Fibroblast of pulmonary artery (primary cell): Measurements from ENCODE around the gene SLC16A5.

Experiments
- DNase-seq: peaks from one replicate; pipeline ENCODE4 v3.0.0-alpha.2; 2010; ENCODE audit warnings: low read depth
- H3K4me3 ChIP-seq: replicated peaks from 2 replicates; pipeline ENCODE4 v1.5.1; 2011; ENCODE audit warnings: low read depth, mild to moderate bottlenecking, control low read depth, low read length, moderate library complexity
- TF ChIP-seq, protein P1 (sequence below): IDR thresholded peaks from 2 replicates; pipeline ENCODE4 v1.5.1; 2011; ENCODE audit warnings: mild to moderate bottlenecking, control low read depth, low read length, inconsistent platforms; ENCODE audit errors: missing control alignments

The SLC16A5 gene

GRCh38 chr17:75081611-75082540, 5.9 kb upstream of the SLC16A5 start:
- no peak for DNase-seq
- TF ChIP-seq, protein P1, sequence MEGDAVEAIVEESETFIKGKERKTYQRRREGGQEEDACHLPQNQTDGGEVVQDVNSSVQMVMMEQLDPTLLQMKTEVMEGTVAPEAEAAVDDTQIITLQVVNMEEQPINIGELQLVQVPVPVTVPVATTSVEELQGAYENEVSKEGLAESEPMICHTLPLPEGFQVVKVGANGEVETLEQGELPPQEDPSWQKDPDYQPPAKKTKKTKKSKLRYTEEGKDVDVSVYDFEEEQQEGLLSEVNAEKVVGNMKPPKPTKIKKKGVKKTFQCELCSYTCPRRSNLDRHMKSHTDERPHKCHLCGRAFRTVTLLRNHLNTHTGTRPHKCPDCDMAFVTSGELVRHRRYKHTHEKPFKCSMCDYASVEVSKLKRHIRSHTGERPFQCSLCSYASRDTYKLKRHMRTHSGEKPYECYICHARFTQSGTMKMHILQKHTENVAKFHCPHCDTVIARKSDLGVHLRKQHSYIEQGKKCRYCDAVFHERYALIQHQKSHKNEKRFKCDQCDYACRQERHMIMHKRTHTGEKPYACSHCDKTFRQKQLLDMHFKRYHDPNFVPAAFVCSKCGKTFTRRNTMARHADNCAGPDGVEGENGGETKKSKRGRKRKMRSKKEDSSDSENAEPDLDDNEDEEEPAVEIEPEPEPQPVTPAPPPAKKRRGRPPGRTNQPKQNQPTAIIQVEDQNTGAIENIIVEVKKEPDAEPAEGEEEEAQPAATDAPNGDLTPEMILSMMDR, result no peak
- no peak overlapping the region for H3K4me3 ChIP-seq

- no peak overlapping the region for H3K4me3 ChIP-seq
- DNase-seq, result no peak
- TF ChIP-seq, protein P1, result no peak
Observed at GRCh38 chr17:75082683-75083082, 5.1 kb upstream of the SLC16A5 start.

DNA sequence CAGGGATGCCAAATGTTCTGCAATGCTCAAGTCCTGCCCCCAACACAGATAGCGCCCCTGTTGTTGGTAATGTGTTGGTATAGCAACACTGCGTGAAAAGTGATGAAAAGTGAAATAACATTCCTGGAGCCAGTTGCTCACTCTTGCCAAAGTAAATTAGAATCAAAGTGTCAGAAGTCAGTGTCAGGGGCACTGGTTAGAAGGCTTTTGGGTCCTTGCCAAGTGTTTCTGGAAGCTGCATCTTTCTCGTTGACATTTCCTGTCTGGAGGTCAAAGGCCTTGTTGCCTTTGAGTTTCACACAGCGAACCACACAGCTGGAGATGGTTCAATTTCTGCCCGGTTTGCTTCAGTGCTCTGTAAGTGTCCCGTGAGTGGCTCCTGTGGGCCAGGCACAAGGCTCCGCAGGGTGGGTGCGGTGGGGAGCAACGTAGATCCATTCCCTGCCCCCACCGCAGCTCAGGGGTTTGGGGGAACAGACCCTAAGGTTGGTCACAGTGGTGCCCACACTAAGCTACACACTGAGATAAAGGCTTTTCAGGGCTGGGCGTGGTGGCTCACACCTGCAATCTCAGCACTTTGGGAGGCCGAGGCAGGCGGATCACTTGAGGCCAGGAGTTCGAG, 3.6 kb upstream of the SLC16A5 start:
- TF ChIP-seq, protein P1, result no peak
- peak; percentile 50 for DNase-seq

DNA sequence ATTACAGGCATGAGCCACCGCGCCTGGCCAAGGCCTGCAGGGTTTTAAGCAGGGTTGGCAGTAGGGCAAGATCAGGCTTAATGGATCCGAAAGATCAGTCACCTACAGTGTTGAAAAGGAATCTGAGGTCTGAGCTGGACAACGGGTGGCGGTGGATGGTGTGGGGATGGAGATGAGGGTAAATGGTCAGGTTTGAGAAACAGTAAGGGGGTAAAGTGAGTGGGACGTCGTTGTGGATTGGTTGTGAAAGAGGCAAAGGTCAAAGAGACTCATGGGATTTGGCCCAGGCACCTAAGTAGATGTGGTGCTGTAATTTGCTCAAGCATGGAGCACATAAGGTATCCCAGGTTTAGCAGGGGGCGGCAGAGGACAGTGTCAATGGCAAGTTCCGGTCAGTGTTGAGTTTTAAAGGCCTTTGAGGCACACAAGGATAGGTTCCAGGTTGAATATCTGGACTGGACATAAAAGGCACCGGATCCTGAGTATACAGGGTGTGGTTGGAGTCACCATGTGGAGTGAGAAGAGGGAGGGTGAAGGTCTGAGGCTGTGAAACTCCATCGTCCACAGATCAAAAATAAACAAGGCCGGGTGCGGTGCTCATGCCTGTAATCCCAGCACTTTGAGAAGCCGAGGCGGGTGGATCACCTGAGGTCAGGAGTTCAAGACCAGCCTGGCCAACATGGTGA, 1.1 kb upstream of the SLC16A5 start:
- no peak for DNase-seq
- H3K4me3 ChIP-seq, result no peak overlapping the region
- TF ChIP-seq, protein P1, result no peak

More for the DNA sequence above, 3.6 kb upstream of the SLC16A5 start:
- H3K4me3 ChIP-seq, result no peak overlapping the region

GRCh38 chr17:75087182-75087557, 584 bp upstream of the SLC16A5 start:
- TF ChIP-seq, protein P1, result no peak
- H3K4me3 ChIP-seq, result peak overlapping the region; percentile 58
- DNase-seq, result no peak

DNA sequence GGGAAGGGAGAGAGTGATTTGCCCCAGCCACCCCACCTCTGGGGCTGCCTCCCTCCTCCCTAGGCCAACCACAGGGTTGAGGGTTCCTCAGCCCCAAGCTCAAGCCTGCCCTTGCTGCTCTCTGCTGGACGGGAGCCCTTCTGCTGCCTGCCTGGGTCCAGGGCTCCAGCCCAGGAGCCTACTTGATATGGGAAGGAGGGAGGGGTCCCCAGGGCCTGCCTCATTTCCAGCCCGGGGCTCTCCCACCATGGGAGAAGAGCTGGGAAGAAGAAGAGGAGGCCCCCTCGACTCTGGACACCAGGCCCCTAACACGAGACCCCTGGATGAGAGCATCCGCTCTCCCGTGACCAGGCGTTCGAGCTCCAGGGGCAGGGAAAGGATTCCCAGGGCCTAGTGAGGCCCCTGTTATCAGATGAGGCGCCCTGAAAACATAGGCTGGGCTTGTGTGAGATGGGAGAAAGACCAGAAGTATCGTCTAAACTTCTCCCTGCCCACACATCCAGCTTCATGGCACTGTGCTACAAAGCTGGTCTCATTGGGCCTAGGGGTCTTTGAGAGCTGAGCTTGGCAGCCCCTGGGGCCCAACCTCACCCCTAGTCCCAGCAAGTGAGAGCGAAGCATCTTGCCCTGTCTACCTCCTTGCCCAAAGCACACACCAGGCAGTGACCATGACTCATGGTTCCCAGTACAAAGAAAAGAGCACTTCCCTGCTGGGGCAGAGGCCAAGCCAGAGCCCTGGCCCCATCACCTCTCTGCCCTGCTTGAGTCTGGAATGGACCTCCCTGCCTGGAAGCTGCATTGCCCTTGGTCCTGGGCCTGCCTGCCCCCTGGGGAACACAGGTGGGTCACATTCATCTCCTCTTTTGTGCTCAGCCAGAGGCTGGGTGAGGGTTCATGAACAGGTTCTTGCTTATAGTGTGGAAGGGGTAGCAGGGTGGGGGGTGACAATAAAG, 987 bp downstream of the SLC16A5 start:
- peak overlapping the region; percentile 58 for H3K4me3 ChIP-seq
- TF ChIP-seq, protein P1, result no peak
- DNase-seq, result no peak
